Dedifferentiated amniotic fluid mesenchymal stem cell (primary cell): ENCODE data around the gene POLR2E.
A peak's percentile ranks its signal among the peaks of the same experiment; 100 is the strongest.

Experiments used
- DNase-seq: peaks from one replicate; pipeline ENCODE4 v3.0.0-alpha.2; 2016; ENCODE audit errors: extremely low spot score

Gene POLR2E

DNA sequence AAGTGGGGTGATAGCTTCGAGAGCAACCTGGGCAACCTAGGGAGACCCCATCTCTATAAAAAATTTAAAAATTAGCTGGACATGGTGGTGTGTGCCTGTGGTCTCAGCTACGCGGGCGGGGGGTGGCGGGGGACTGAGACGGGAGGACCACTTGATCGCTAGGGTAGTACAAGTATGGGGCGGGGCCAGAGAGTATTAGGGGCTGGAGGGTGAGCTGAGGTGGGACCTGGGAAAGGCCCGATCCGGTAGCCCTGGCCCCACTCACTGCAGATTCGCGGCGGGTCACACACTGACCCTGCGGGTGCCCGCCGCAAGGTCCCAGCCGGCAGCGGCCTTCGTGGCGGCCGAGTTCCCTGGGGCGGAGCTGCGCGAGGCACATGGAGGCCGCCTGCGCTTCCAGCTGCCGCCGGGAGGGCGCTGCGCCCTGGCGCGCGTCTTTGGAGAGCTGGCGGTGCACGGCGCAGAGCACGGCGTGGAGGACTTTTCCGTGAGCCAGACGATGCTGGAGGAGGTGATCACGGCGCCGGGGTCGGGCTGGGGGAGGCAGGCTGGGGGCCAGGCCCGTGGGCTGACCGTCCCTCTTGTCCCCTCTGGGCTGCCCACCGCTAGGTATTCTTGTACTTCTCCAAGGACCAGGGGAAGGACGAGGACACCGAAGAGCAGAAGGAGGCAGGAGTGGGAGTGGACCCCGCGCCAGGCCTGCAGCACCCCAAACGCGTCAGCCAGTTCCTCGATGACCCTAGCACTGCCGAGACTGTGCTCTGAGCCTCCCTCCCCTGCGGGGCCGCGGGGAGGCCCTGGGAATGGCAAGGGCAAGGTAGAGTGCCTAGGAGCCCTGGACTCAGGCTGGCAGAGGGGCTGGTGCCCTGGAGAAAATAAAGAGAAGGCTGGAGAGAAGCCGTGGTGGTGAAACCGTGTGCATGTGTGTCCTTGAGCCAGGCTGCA lies 30.2 kb downstream of the POLR2E start:
- peak; percentile 31 for DNase-seq

- no peak for DNase-seq
Observed at GRCh38 chr19:1063909-1064660, 31.1 kb downstream of the POLR2E start.

DNA sequence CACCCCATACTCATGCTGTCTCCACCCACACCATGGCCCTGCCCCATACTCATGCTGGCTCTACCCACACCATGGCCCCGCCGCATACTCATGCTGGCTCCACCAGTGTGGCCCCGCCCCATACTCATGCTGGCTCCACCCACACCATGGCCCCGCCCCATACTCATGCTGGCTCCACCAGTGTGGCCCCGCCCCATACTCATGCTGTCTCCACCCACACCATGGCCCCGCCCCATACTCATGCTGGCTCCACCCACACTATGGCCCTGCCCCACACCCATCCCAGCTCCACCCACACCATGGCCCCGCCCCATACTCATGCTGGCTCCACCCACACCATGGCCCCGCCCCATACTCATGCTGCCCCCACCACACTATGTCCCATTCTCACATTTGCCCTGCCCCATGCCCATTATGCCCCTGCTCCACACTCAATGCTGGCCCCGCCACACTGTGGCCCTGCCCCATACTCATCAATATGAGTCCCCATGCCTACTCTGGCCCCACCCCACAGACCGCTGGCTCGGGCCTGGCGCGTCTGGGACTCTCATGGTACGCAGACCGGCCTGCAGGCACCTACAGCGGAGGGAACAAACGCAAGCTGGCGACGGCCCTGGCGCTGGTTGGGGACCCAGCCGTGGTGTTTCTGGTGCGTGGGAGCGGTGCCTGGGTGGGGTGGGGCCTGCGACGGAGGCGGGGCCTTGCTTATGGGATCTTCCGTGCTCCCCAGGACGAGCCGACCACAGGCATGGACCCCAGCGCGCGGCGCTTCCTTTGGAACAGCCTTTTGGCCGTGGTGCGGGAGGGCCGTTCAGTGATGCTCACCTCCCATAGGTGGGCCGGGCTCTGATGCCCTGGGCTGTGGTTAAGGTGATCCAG lies 31.9 kb downstream of the POLR2E start:
- no peak for DNase-seq

- DNase-seq: no peak
Observed at GRCh38 chr19:1062387-1063029, 32.7 kb downstream of the POLR2E start.

GRCh38 chr19:1061987-1062386 lies 33.2 kb downstream of the POLR2E start:
- DNase-seq: no peak

DNA sequence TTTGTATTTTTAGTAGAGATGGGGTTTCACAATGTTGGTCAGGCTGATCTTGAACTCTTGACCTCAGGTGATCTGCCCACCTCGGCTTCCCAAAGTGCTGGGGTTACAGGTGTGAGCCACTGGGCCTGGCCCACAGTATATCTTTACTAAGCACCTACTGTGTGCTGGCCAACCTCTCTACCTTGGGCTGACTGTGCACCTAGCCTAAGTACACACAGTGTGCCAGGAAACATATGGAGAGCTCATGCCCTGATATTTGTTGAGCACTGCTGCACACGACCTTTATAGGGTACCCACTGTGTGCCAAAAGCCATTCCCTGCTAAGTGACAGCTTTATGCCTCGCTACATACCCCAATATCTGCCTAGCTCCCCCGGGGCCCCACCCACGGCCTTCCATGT lies 34.5 kb downstream of the POLR2E start:
- no peak for DNase-seq

DNA sequence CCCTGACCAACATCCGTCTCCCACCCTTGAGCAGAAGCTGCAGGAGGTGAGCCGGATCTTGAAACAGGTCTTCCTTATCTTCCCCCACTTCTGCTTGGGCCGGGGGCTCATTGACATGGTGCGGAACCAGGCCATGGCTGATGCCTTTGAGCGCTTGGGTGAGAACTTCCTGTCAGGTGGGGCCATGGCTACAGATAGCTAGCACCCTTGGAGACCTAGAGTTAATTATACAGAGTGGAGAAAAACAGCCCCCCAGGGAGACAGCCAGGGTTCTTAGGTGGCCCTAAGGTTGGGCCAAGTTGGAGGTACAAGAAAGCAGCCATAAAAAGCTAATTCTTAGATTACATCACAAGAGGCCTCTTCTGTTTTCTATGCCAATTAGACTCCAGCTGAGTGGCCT lies 37.1 kb downstream of the POLR2E start:
- no peak for DNase-seq

- DNase-seq: peak; percentile 35
Observed at GRCh38 chr19:1057176-1057855, 37.9 kb downstream of the POLR2E start.

DNA sequence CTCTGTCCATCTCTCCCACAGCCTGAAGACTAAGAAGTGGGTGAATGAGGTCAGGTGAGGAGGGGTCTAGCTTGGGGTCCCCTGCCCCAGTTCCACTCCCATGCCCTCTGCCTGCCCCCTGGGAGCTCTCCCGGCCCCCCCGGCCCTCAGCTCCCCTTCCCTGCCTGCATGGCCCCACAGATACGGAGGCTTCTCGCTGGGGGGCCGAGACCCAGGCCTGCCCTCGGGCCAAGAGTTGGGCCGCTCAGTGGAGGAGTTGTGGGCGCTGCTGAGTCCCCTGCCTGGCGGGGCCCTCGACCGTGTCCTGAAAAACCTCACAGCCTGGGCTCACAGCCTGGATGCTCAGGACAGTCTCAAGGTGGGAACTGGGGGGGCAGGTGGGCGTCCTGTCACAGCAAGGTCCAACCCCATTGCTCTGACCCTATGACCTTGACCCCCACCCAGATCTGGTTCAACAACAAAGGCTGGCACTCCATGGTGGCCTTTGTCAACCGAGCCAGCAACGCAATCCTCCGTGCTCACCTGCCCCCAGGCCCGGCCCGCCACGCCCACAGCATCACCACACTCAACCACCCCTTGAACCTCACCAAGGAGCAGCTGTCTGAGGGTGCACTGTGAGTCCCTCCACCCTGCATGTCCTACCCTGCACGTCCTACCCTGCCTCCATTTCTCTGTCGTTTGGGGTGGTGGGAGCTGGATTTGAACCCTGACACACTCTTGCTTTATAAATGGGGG lies 39.1 kb downstream of the POLR2E start:
- no peak for DNase-seq

GRCh38 chr19:1055028-1055425 lies 40.1 kb downstream of the POLR2E start:
- no peak for DNase-seq

GRCh38 chr19:1054102-1055027 lies 40.8 kb downstream of the POLR2E start:
- no peak for DNase-seq

GRCh38 chr19:1053176-1054101 lies 41.7 kb downstream of the POLR2E start:
- no peak for DNase-seq

DNA sequence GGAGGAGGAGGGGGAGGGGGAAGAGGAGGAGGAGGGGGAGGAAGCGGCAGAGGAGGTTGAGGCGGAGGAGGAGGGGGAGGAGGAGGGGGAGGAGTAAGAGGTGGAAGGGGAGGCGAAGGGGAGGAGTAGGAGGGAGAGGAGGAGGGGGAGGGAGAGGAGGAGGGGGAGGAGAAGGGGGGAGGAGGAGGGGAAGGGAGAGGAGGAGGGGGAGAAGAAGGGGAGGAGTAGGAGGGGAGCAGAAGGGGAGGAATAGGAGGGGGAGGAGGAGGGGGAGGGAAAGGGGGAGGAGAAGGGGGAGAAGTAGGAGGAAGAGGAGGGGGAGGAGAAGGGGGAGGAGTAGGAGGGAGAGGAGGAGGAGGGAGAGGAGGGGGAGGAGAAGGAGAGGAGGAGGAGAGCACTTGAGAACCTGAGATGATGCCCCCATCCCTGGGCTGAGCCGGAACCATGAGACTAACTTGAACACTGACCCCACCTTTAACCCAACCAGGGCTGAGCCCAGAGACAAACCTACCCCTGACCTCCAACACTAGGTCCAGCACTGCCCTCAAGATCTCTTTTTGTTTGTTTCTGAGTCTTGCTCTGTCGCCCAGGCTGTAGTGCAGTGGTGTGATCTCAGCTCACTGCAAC lies 42.7 kb downstream of the POLR2E start:
- DNase-seq: no peak

DNA sequence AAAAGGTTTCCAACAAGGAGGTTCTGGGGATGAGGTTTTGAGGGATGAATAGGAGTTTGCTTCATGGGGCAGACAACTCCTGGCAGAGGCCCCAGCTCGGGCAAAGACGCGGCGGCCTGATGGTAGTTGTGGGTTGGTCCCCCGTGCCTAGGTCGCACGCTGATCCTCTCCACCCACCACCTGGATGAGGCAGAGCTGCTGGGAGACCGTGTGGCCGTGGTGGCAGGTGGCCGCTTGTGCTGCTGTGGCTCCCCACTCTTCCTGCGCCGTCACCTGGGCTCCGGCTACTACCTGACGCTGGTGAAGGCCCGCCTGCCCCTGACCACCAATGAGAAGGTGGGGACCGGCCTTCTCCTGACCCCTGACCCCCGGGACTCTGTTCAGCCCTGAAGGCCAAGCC lies 43.4 kb downstream of the POLR2E start:
- no peak for DNase-seq

- no peak for DNase-seq
Observed at GRCh38 chr19:1050989-1051788, 44.0 kb downstream of the POLR2E start.

DNA sequence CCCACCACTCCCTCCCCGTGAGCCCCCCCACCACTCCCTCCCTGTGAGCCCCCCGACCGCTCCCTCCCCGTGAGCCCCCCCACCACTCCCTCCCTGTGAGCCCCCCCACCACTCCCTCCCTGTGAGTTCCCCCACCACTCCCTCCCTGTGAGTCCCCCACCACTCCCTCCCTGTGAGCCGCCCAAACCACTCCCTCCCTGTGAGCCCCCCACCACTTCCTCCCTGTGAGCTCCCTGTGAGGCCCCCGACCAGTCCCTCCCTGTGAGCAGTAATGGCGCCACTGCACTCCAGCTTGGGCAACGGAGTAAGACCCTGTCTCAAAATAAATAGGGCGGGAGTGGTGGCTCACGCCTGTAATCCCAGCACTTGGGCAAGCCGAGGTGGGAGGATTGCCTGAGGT lies 45.4 kb downstream of the POLR2E start:
- no peak for DNase-seq

- DNase-seq: no peak
Observed at GRCh38 chr19:1049106-1049505, 46.1 kb downstream of the POLR2E start.
